Measurements from ENCODE around the gene CEACAM1. TPM values are rescaled to one million over a fixed set of nuclear protein-coding genes. Genes with fewer than 3 reads are reported as not detected.
"Not testable (repeated sequence)": the region's sequence is repeated elsewhere in the genome, so short reads cannot be mapped to it uniquely, and the experiment has no call there.

Gene CEACAM1
- total and polyA plus RNA-seq, 9 of the 15 experiments (the other 6 are each of a cell fraction or from before 2014, with no cell fraction given): 0.04 to 0.16 (median 0.10) TPM; not detected in 1

DNA sequence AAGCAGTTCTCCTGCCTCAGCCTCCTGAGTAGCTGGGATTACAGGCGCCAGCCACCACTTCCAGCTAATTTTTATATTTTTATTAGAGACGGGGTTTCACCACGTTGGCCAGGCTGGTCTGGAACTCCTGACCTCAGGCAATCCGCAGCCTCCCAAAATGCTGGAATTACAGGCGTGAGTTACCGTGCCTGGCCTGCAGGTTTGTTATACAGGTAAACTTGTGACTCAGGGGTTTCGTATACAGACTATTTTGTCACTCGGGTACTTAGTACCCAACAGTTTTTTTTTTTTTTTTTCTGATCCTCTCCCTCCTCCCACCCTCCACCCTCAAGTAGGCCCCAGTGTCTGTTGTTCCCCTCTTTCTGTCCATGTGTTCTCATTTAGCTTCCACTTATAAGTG is 67.0 kb downstream of the CEACAM1 start:
- ATAC-seq; H3K79me2 ChIP-seq (ENCODE audit: control insufficient read depth, insufficient read depth, low read length); H3K4me1 ChIP-seq (replicated peaks in 1 of 2; ENCODE audit: control insufficient read depth in 2 of 2, insufficient read depth in 2 of 2, low read length in 2 of 2); intact Hi-C loops (cut with micrococcal nuclease); H3K27ac ChIP-seq (ENCODE audit: extremely low read depth, low read depth, low read length); H3K9ac ChIP-seq (ENCODE audit: insufficient read depth in 1 of 2, low read depth in 2 of 2, low read length in 2 of 2); POLR2A ChIA-PET; H4K20me1 ChIP-seq (replicated peaks; ENCODE audit: control insufficient read depth, insufficient read depth, low read length); DNase-seq (ENCODE audit: extremely low read depth in 1 of 4, low spot score in 3 of 4); H3K36me3 ChIP-seq (ENCODE audit: control insufficient read depth, insufficient read depth, low read length); BruUV-seq (replicated peaks); H3K4me3 ChIP-seq; H2AFZ ChIP-seq (ENCODE audit: low read depth, low read length); in situ Hi-C loops (cut with MboI); FAIRE-seq; H3K9me3 ChIP-seq (replicated peaks; ENCODE audit: control insufficient read depth, insufficient read depth, low read depth, low read length); CTCF ChIA-PET (ENCODE audit: low intra/inter-chr PET ratio); H3K9me1 ChIP-seq (ENCODE audit: control insufficient read depth, insufficient read depth, low read length); H3K4me2 ChIP-seq (ENCODE audit: insufficient read depth, low read length): not testable (repeated sequence)
- peaks cover 15 to 37% of the 10 kb centered on the region in 2 experiments; a peak in 4 of 5 replicates for H3K27me3 ChIP-seq (ENCODE audit: control insufficient read depth in 2 of 2, insufficient read depth in 2 of 2, low read length in 2 of 2)
- 11% methylated on average over 8 of the region's 8 CpGs for WGBS (ENCODE audit: insufficient coverage, low coverage, missing lambda C conversion rate)

DNA sequence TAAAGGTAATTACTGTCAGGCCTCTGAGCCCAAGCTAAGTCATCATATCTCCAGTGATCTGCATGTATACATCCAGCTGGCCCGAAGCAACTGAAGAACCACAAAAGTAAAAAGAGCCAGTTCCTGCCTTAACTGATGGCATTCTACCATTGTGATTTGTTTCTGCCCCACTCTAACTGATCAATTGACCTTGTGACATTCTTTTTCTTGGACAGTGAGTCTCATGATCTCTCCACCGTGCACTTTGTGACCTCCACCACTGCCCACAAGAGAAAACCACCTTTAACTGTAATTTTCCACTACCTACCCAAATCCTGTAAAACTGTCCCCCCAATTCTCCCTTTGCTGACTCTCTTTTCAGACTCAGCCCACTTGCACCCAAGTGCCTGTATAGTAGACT is 68.4 kb downstream of the CEACAM1 start:
- Histone ChIP-seq H2AFZ (ENCODE audit: low read depth, low read length) (no peak overlapping the region), H3K9me1 (ENCODE audit: control insufficient read depth, insufficient read depth, low read length) (no peaks in the 10 kb centered on the region), H3K79me2 (ENCODE audit: control insufficient read depth, insufficient read depth, low read length) (no peaks in the 10 kb centered on the region), H3K4me3 (no peak overlapping the region), H3K9me3 (replicated peaks; ENCODE audit: control insufficient read depth, insufficient read depth, low read depth, low read length) (no peaks in the 10 kb centered on the region), H4K20me1 (replicated peaks; ENCODE audit: control insufficient read depth, insufficient read depth, low read length) (no peaks in the 10 kb centered on the region), H3K27me3 (ENCODE audit: control insufficient read depth in 2 of 2, insufficient read depth in 2 of 2, low read length in 2 of 2) (peaks cover 10 to 30% of the 10 kb centered on the region in 2 experiments; a peak in 4 of 5 replicates), H3K9ac (ENCODE audit: insufficient read depth in 1 of 2, low read depth in 2 of 2, low read length in 2 of 2) (no peak overlapping the region), H3K36me3 (ENCODE audit: control insufficient read depth, insufficient read depth, low read length) (no peaks in the 10 kb centered on the region), H3K4me2 (ENCODE audit: insufficient read depth, low read length) (no peak overlapping the region), H3K27ac (ENCODE audit: extremely low read depth, low read depth, low read length) (no peak overlapping the region), H3K4me1 (replicated peaks in 1 of 2; ENCODE audit: control insufficient read depth in 2 of 2, insufficient read depth in 2 of 2, low read length in 2 of 2) (no peaks in the 10 kb centered on the region)
- ChIA-PET CTCF (ENCODE audit: low intra/inter-chr PET ratio) (interaction anchor here (0.6 kb wide), 1 partner anchor 1060 kb away, joined by 3 read pairs; no protein-coding TSS in a partner anchor), POLR2A (interaction anchor here (0.6 to 1.0 kb wide), 2 partner anchors 10 to 14 kb away, joined by 3 read pairs; no protein-coding TSS in a partner anchor)
- no peak for FAIRE-seq
- no TSS peak for BruUV-seq (replicated peaks)
- intact Hi-C loops (cut with micrococcal nuclease) (no loop called here), in situ Hi-C loops (cut with MboI) (loop anchor here (10.0 kb wide), 1 partner anchor 135 kb away; the partner anchor contains the start of gene CEACAM8)
- TF ChIP-seq ZNF644 (tag; IDR thresholded peaks at IDR 0.05; ENCODE audit: low read depth): no peak
- TF ChIP-seq ZNF717 (CRISPR knock-in tag; IDR thresholded peaks at IDR 0.05): no peak
- TF ChIP-seq TCFL5 (CRISPR knock-in tag; conservative IDR thresholded peaks at IDR 0.05): no peak
- no peak for TF ChIP-seq RBBP5 (IDR thresholded peaks at IDR 0.05; ENCODE audit: borderline replicate concordance, insufficient read depth, low read length, poor library complexity, severe bottlenecking)
- TF ChIP-seq TBL1XR1 (IDR thresholded peaks at IDR 0.05; ENCODE audit: low read length in 2 of 2): no peak
- no peak for TF ChIP-seq ZNF668 (CRISPR knock-in tag; IDR thresholded peaks at IDR 0.05)
- TF ChIP-seq, protein P1, sequence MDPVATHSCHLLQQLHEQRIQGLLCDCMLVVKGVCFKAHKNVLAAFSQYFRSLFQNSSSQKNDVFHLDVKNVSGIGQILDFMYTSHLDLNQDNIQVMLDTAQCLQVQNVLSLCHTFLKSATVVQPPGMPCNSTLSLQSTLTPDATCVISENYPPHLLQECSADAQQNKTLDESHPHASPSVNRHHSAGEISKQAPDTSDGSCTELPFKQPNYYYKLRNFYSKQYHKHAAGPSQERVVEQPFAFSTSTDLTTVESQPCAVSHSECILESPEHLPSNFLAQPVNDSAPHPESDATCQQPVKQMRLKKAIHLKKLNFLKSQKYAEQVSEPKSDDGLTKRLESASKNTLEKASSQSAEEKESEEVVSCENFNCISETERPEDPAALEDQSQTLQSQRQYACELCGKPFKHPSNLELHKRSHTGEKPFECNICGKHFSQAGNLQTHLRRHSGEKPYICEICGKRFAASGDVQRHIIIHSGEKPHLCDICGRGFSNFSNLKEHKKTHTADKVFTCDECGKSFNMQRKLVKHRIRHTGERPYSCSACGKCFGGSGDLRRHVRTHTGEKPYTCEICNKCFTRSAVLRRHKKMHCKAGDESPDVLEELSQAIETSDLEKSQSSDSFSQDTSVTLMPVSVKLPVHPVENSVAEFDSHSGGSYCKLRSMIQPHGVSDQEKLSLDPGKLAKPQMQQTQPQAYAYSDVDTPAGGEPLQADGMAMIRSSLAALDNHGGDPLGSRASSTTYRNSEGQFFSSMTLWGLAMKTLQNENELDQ (CRISPR knock-in tag; IDR thresholded peaks at IDR 0.05; ENCODE audit: borderline replicate concordance): no peak
- ATAC-seq: no peak
- DNase-seq (ENCODE audit: extremely low read depth in 1 of 4, low spot score in 3 of 4): no peak
- 0% methylated on average over 2 of the region's 2 CpGs for WGBS (ENCODE audit: insufficient coverage, low coverage, missing lambda C conversion rate)

All from K562 (cell line).